GM19035 (cell line): Measurements from ENCODE around the gene LECT2.

Source experiments
- ATAC-seq: cut with Tn5 transposase; IDR thresholded peaks from one replicate; pipeline ENCODE4 v1.9.1; 2021; ENCODE audit not compliant: unreplicated experiment

LECT2 gene

GRCh38 chr5:135937245-135937911 lies 17.4 kb downstream of the LECT2 start:
- ATAC-seq = no peak

GRCh38 chr5:135934939-135935338 lies 19.8 kb downstream of the LECT2 start:
- no peak for ATAC-seq

GRCh38 chr5:135930949-135931295 lies 23.9 kb downstream of the LECT2 start:
- ATAC-seq = no peak

- ATAC-seq = no peak
These were observed 24.5 kb downstream of the LECT2 start for GRCh38 chr5:135930029-135930948.

GRCh38 chr5:135921388-135921787 lies 33.4 kb downstream of the LECT2 start:
- ATAC-seq = no peak

- ATAC-seq = no peak
These were observed 34.6 kb downstream of the LECT2 start for GRCh38 chr5:135920199-135920598.

GRCh38 chr5:135916638-135917263 lies 38.0 kb downstream of the LECT2 start:
- ATAC-seq = no peak

GRCh38 chr5:135915466-135916001 lies 39.2 kb downstream of the LECT2 start:
- ATAC-seq = no peak

- no peak for ATAC-seq
These were observed 40.8 kb downstream of the LECT2 start for GRCh38 chr5:135913713-135914626.

- ATAC-seq = no peak
These were observed 49.6 kb downstream of the LECT2 start for GRCh38 chr5:135905144-135905543.

GRCh38 chr5:135901633-135902032 lies 53.1 kb downstream of the LECT2 start:
- no peak for ATAC-seq

- no peak for ATAC-seq
These were observed 54.5 kb downstream of the LECT2 start for GRCh38 chr5:135900276-135900675.

GRCh38 chr5:135898651-135899050 lies 56.1 kb downstream of the LECT2 start:
- no peak for ATAC-seq
